ENCODE data around the gene DDX31.

- no peak for TF ChIP-seq POLR2A (IDR thresholded peaks at IDR 0.05)
- no peak for TF ChIP-seq CTCF (IDR thresholded peaks at IDR 0.05)
These were observed 84.9 kb downstream of the DDX31 start for GRCh38 chr9:132584601-132585560.

Measured in body of pancreas (tissue), 4 donors.